Mesendoderm (in vitro differentiated cells): Measurements from ENCODE around the gene TGFBR3.

Experiments used
- DNase-seq: peaks from one replicate; pipeline ENCODE4 v3.0.0; 2013
- H2AK5ac ChIP-seq: 2 replicates; pipeline ENCODE4 v1.6.1; 2013; ENCODE audit warnings: low read length, inconsistent platforms
- H2BK120ac ChIP-seq: 2 replicates; pipeline ENCODE4 v1.6.1; 2013; ENCODE audit warnings: low read depth, mild to moderate bottlenecking, low read length, moderate library complexity, mixed read lengths
- H2BK15ac ChIP-seq: replicated peaks from 2 replicates; pipeline ENCODE4 v1.6.1; 2013; ENCODE audit warnings: low read depth, mild to moderate bottlenecking, moderate library complexity
- H2BK5ac ChIP-seq: 2 replicates; pipeline ENCODE4 v1.6.1; 2013; ENCODE audit warnings: low read length, inconsistent platforms
- H3K18ac ChIP-seq: 2 replicates; pipeline ENCODE4 v1.6.1; 2013; ENCODE audit warnings: mild to moderate bottlenecking, low read length, mixed read lengths
- H3K23ac ChIP-seq: one replicate; pipeline ENCODE4 v1.6.1; 2013; ENCODE audit warnings: low read length
- H3K27ac ChIP-seq: 2 replicates; pipeline ENCODE4 v1.5.1; 2013; ENCODE audit warnings: low read depth, mild to moderate bottlenecking, inconsistent platforms, low read length, moderate library complexity
- H3K27me3 ChIP-seq: 2 replicates; pipeline ENCODE4 v1.6.1; 2013; ENCODE audit warnings: low read length, control low read depth, mild to moderate bottlenecking, inconsistent platforms; ENCODE audit not compliant: insufficient read depth, poor library complexity
- H3K36me3 ChIP-seq: 2 replicates; pipeline ENCODE4 v1.6.1; 2013; ENCODE audit warnings: low read length, inconsistent platforms; ENCODE audit not compliant: control insufficient read depth, insufficient read depth
- H3K4ac ChIP-seq: one replicate; pipeline ENCODE4 v1.6.1; 2013; ENCODE audit warnings: low read depth, mild to moderate bottlenecking, low read length, moderate library complexity
- H3K4me1 ChIP-seq: 2 replicates; pipeline ENCODE4 v1.6.1; 2013; ENCODE audit warnings: low read depth, low read length, inconsistent platforms; ENCODE audit not compliant: control insufficient read depth
- H3K4me2 ChIP-seq: 2 replicates; pipeline ENCODE4 v1.6.1; 2013; ENCODE audit warnings: low read length
- H3K4me3 ChIP-seq: 2 replicates; pipeline ENCODE4 v1.5.1; 2013; ENCODE audit warnings: mild to moderate bottlenecking, low read length
- H3K56ac ChIP-seq: one replicate; pipeline ENCODE4 v1.6.1; 2013; ENCODE audit warnings: low read length
- H3K79me1 ChIP-seq: 2 replicates; pipeline ENCODE4 v1.6.1; 2013; ENCODE audit warnings: low read length, inconsistent platforms
- H3K79me2 ChIP-seq: 2 replicates; pipeline ENCODE4 v1.6.1; 2013; ENCODE audit warnings: mild to moderate bottlenecking, low read length; ENCODE audit not compliant: control insufficient read depth, insufficient read depth
- H3K9ac ChIP-seq: 2 replicates; pipeline ENCODE4 v1.6.1; 2013; ENCODE audit warnings: low read length, inconsistent platforms
- H4K5ac ChIP-seq: one replicate; pipeline ENCODE4 v1.6.1; 2013; ENCODE audit warnings: low read length
- H4K8ac ChIP-seq: one replicate; pipeline ENCODE4 v1.6.1; 2013; ENCODE audit warnings: low read depth, mild to moderate bottlenecking, control low read depth, low read length, moderate library complexity
- WGBS: extraction: QIAGEN DNeasy Blood & Tissue Kit; methylation state at CpG from one replicate; pipeline ENCODE4 v1.1.7; 2013; ENCODE audit warnings: low lambda C conversion rate, missing lambda C conversion rate; ENCODE audit not compliant: insufficient coverage; ENCODE audit errors: extremely low coverage; 5-methylcytosine and 5-hydroxymethylcytosine counted together

TGFBR3 gene

GRCh38 chr1:91730801-91731732 is 154.9 kb downstream of the TGFBR3 start:
- H2BK120ac ChIP-seq, result no peak overlapping the region
- no peak overlapping the region for H2BK5ac ChIP-seq
- no peak overlapping the region for H3K9ac ChIP-seq
- no peaks in the 10 kb centered on the region for H3K36me3 ChIP-seq
- no peak overlapping the region for H4K5ac ChIP-seq
- no peak overlapping the region for H3K4ac ChIP-seq
- no peak overlapping the region for H4K8ac ChIP-seq
- H3K4me1 ChIP-seq, result no peaks in the 10 kb centered on the region
- no peaks in the 10 kb centered on the region for H3K79me1 ChIP-seq
- H3K18ac ChIP-seq, result no peak overlapping the region
- H3K27me3 ChIP-seq, result no peaks in the 10 kb centered on the region
- no peak overlapping the region for H3K4me2 ChIP-seq
- no peak overlapping the region for H3K4me3 ChIP-seq
- WGBS, result no CpG with 5 or more reads among the region's 15 CpGs
- H2BK15ac ChIP-seq, result no peak overlapping the region
- H3K79me2 ChIP-seq, result no peaks in the 10 kb centered on the region
- H3K56ac ChIP-seq, result no peak overlapping the region
- no peak overlapping the region for H3K27ac ChIP-seq
- no peak for DNase-seq
- no peak overlapping the region for H2AK5ac ChIP-seq
- no peak overlapping the region for H3K23ac ChIP-seq

- Histone ChIP-seq H3K9ac (no peak overlapping the region), H3K4ac (no peak overlapping the region), H3K27ac (no peak overlapping the region), H3K36me3 (no peaks in the 10 kb centered on the region), H2AK5ac (no peak overlapping the region), H4K8ac (no peak overlapping the region), H3K4me1 (no peaks in the 10 kb centered on the region), H3K4me2 (no peak overlapping the region), H2BK5ac (no peak overlapping the region), H3K56ac (no peak overlapping the region), H3K4me3 (no peak overlapping the region), H3K18ac (no peak overlapping the region), H3K79me1 (no peaks in the 10 kb centered on the region), H2BK15ac (no peak overlapping the region), H3K23ac (no peak overlapping the region), H2BK120ac (no peak overlapping the region), H3K79me2 (no peaks in the 10 kb centered on the region), H3K27me3 (no peaks in the 10 kb centered on the region), H4K5ac (no peak overlapping the region)
- no CpG with 5 or more reads among the region's 11 CpGs for WGBS
- DNase-seq, result no peak
Measured at GRCh38 chr1:91729621-91730358, 156.2 kb downstream of the TGFBR3 start.

GRCh38 chr1:91727763-91728162 is 158.2 kb downstream of the TGFBR3 start:
- no peaks in the 10 kb centered on the region for H3K79me1 ChIP-seq
- H2BK120ac ChIP-seq, result no peak overlapping the region
- H3K79me2 ChIP-seq, result no peaks in the 10 kb centered on the region
- no peak overlapping the region for H3K9ac ChIP-seq
- no peak overlapping the region for H2BK15ac ChIP-seq
- H3K4me3 ChIP-seq, result no peak overlapping the region
- no CpG with 5 or more reads among the region's 2 CpGs for WGBS
- no peak overlapping the region for H2AK5ac ChIP-seq
- no peak overlapping the region for H4K5ac ChIP-seq
- DNase-seq, result no peak
- no peaks in the 10 kb centered on the region for H3K27me3 ChIP-seq
- no peak overlapping the region for H3K56ac ChIP-seq
- no peak overlapping the region for H2BK5ac ChIP-seq
- H3K4me1 ChIP-seq, result no peaks in the 10 kb centered on the region
- no peak overlapping the region for H3K23ac ChIP-seq
- no peaks in the 10 kb centered on the region for H3K36me3 ChIP-seq
- no peak overlapping the region for H3K4ac ChIP-seq
- no peak overlapping the region for H4K8ac ChIP-seq
- H3K4me2 ChIP-seq, result no peak overlapping the region
- H3K18ac ChIP-seq, result no peak overlapping the region
- H3K27ac ChIP-seq, result no peak overlapping the region

GRCh38 chr1:91725989-91726721 is 159.8 kb downstream of the TGFBR3 start:
- WGBS, result no CpG with 5 or more reads among the region's 7 CpGs
- H3K79me1 ChIP-seq, result no peaks in the 10 kb centered on the region
- H3K23ac ChIP-seq, result no peak overlapping the region
- H3K56ac ChIP-seq, result no peak overlapping the region
- H2AK5ac ChIP-seq, result no peak overlapping the region
- H4K5ac ChIP-seq, result no peak overlapping the region
- H3K4ac ChIP-seq, result no peak overlapping the region
- H3K9ac ChIP-seq, result no peak overlapping the region
- DNase-seq, result no peak
- H3K79me2 ChIP-seq, result no peaks in the 10 kb centered on the region
- no peaks in the 10 kb centered on the region for H3K36me3 ChIP-seq
- H2BK5ac ChIP-seq, result no peak overlapping the region
- H3K4me3 ChIP-seq, result no peak overlapping the region
- H3K27me3 ChIP-seq, result no peaks in the 10 kb centered on the region
- H3K18ac ChIP-seq, result no peak overlapping the region
- no peak overlapping the region for H2BK15ac ChIP-seq
- no peak overlapping the region for H3K4me2 ChIP-seq
- no peak overlapping the region for H3K27ac ChIP-seq
- no peak overlapping the region for H4K8ac ChIP-seq
- no peaks in the 10 kb centered on the region for H3K4me1 ChIP-seq
- no peak overlapping the region for H2BK120ac ChIP-seq

- WGBS, result no CpG with 5 or more reads among the region's 1 CpG
- no peak overlapping the region for H3K18ac ChIP-seq
- H2BK120ac ChIP-seq, result no peak overlapping the region
- H3K56ac ChIP-seq, result no peak overlapping the region
- no peak overlapping the region for H3K23ac ChIP-seq
- H2AK5ac ChIP-seq, result no peak overlapping the region
- H3K79me2 ChIP-seq, result no peaks in the 10 kb centered on the region
- no peaks in the 10 kb centered on the region for H3K79me1 ChIP-seq
- no peak overlapping the region for H3K27ac ChIP-seq
- H3K9ac ChIP-seq, result no peak overlapping the region
- H3K4me3 ChIP-seq, result no peak overlapping the region
- H2BK15ac ChIP-seq, result no peak overlapping the region
- H3K36me3 ChIP-seq, result no peaks in the 10 kb centered on the region
- no peak for DNase-seq
- no peak overlapping the region for H4K8ac ChIP-seq
- H3K4me1 ChIP-seq, result no peaks in the 10 kb centered on the region
- no peak overlapping the region for H2BK5ac ChIP-seq
- no peaks in the 10 kb centered on the region for H3K27me3 ChIP-seq
- H3K4me2 ChIP-seq, result no peak overlapping the region
- H3K4ac ChIP-seq, result no peak overlapping the region
- H4K5ac ChIP-seq, result no peak overlapping the region
Measured at GRCh38 chr1:91725618-91725988, 160.3 kb downstream of the TGFBR3 start.
